Measurements from ENCODE around the gene NVL.

NVL gene

GRCh38 chr1:224276771-224277487 is 53.0 kb downstream of the NVL start:
- no peak for DNase-seq

GRCh38 chr1:224274970-224275626 is 54.9 kb downstream of the NVL start:
- no peak for DNase-seq

GRCh38 chr1:224273641-224274040 is 56.3 kb downstream of the NVL start:
- DNase-seq: no peak

GRCh38 chr1:224271106-224271505 is 58.9 kb downstream of the NVL start:
- no peak for DNase-seq

- DNase-seq: no peak
Measured at GRCh38 chr1:224267925-224268324, 62.0 kb downstream of the NVL start.

GRCh38 chr1:224266915-224267856 is 62.8 kb downstream of the NVL start:
- DNase-seq: no peak

- no peak for DNase-seq
Measured at GRCh38 chr1:224266105-224266914, 63.7 kb downstream of the NVL start.

- DNase-seq: no peak
Measured at GRCh38 chr1:224264321-224264720, 65.7 kb downstream of the NVL start.

GRCh38 chr1:224262373-224263054 is 67.5 kb downstream of the NVL start:
- DNase-seq: no peak

GRCh38 chr1:224259986-224260385 is 70.0 kb downstream of the NVL start:
- DNase-seq: no peak

GRCh38 chr1:224258351-224258750 is 71.6 kb downstream of the NVL start:
- DNase-seq: no peak

GRCh38 chr1:224256640-224257039 is 73.3 kb downstream of the NVL start:
- DNase-seq: no peak

- DNase-seq: no peak
Measured at GRCh38 chr1:224253721-224254120, 76.3 kb downstream of the NVL start.

GRCh38 chr1:224252479-224252878 is 77.5 kb downstream of the NVL start:
- DNase-seq: no peak

- DNase-seq: no peak
Measured at GRCh38 chr1:224251741-224252146, 78.2 kb downstream of the NVL start.

- DNase-seq: no peak
Measured at GRCh38 chr1:224245188-224245587, 84.8 kb downstream of the NVL start.

- no peak for DNase-seq
Measured at GRCh38 chr1:224238756-224239155, 91.2 kb downstream of the NVL start.

GRCh38 chr1:224238212-224238611 is 91.8 kb downstream of the NVL start:
- DNase-seq: no peak

- DNase-seq: no peak
Measured at GRCh38 chr1:224237119-224237881, 92.7 kb downstream of the NVL start.

- no peak for DNase-seq
Measured at GRCh38 chr1:224235813-224236493, 94.0 kb downstream of the NVL start.

- no peak for DNase-seq
Measured at GRCh38 chr1:224234017-224234416, 96.0 kb downstream of the NVL start.
